ENCODE results near the gene C4orf33. TPM values are rescaled to one million over a fixed set of nuclear protein-coding genes. Genes with fewer than 3 reads are reported as not detected.

Gene C4orf33
- total RNA-seq, 1 donor from 2014 or later, result 14.8 TPM

GRCh38 chr4:129129143-129129542 lies 33.2 kb downstream of the C4orf33 start:
- no peak for DNase-seq

GRCh38 chr4:129131343-129131742 lies 35.4 kb downstream of the C4orf33 start:
- DNase-seq, result no peak

- no peak for DNase-seq
Observed at GRCh38 chr4:129136433-129136832, 40.5 kb downstream of the C4orf33 start.

GRCh38 chr4:129138810-129139496 lies 43.0 kb downstream of the C4orf33 start:
- DNase-seq, result no peak

- no peak for DNase-seq
Observed at GRCh38 chr4:129140521-129140920, 44.6 kb downstream of the C4orf33 start.

GRCh38 chr4:129143359-129143758 lies 47.4 kb downstream of the C4orf33 start:
- no peak for DNase-seq

GRCh38 chr4:129144755-129145206 lies 48.8 kb downstream of the C4orf33 start:
- DNase-seq, result no peak

- no peak for DNase-seq
Observed at GRCh38 chr4:129145222-129145730, 49.3 kb downstream of the C4orf33 start.

- DNase-seq, result no peak
Observed at GRCh38 chr4:129146639-129147038, 50.7 kb downstream of the C4orf33 start.

GRCh38 chr4:129148892-129149291 lies 52.9 kb downstream of the C4orf33 start:
- DNase-seq, result no peak

- no peak for DNase-seq
Observed at GRCh38 chr4:129149906-129150305, 54.0 kb downstream of the C4orf33 start.

GRCh38 chr4:129152350-129152749 lies 56.4 kb downstream of the C4orf33 start:
- DNase-seq, result no peak

- DNase-seq, result no peak
Observed at GRCh38 chr4:129153700-129154099, 57.7 kb downstream of the C4orf33 start.

GRCh38 chr4:129162450-129162849 lies 66.5 kb downstream of the C4orf33 start:
- DNase-seq, result no peak

- DNase-seq, result no peak
Observed at GRCh38 chr4:129163427-129163826, 67.5 kb downstream of the C4orf33 start.

GRCh38 chr4:129164243-129164642 lies 68.3 kb downstream of the C4orf33 start:
- DNase-seq, result no peak

Other genes starting within 250 kb of the C4orf33 start
- 25.8 TPM for gene SCLT1, start 2.6 kb upstream of the C4orf33 start, total RNA-seq

All from tongue (tissue), 2 donors.